NB4 (cell line): ENCODE results near the gene GDPD2.

Experiments used
- MYC ChIP-seq: IDR thresholded peaks from 2 replicates; pipeline ENCODE4 v1.6.1; 2011; ENCODE audit warnings: low read depth, low read length
- POLR2A ChIP-seq: IDR thresholded peaks from 2 replicates; pipeline ENCODE4 v1.6.1; 2011; ENCODE audit warnings: mild to moderate bottlenecking; ENCODE audit not compliant: insufficient read length; ENCODE audit errors: extremely low read depth
- TF ChIP-seq, protein P1 (sequence below): IDR thresholded peaks from one replicate; pipeline ENCODE4 v1.5.1; 2012; ENCODE audit warnings: low read depth, low read length

DNA sequence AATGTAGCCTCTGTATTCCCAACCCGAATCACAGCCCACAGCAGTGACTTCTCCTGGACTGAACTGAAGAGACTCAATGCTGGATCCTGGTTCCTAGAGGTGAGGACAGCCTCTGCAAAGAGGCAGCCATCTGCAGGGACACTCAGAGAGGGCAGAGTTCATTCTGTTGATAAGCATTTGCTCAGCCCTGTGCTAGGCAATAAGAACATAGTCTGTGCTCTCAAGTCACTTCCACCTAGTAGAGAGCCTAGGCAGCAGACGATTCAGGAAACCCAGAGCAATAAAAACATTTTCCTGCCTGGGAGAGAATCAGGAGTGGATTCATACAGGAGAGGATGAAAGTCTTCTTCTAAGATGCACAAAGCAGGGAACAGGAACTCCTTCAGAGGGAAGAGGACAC is 4.3 kb downstream of the GDPD2 start:
- TF ChIP-seq POLR2A (no peak), MYC (no peak)
- TF ChIP-seq, protein P1, sequence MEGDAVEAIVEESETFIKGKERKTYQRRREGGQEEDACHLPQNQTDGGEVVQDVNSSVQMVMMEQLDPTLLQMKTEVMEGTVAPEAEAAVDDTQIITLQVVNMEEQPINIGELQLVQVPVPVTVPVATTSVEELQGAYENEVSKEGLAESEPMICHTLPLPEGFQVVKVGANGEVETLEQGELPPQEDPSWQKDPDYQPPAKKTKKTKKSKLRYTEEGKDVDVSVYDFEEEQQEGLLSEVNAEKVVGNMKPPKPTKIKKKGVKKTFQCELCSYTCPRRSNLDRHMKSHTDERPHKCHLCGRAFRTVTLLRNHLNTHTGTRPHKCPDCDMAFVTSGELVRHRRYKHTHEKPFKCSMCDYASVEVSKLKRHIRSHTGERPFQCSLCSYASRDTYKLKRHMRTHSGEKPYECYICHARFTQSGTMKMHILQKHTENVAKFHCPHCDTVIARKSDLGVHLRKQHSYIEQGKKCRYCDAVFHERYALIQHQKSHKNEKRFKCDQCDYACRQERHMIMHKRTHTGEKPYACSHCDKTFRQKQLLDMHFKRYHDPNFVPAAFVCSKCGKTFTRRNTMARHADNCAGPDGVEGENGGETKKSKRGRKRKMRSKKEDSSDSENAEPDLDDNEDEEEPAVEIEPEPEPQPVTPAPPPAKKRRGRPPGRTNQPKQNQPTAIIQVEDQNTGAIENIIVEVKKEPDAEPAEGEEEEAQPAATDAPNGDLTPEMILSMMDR = no peak
